Lower leg skin (tissue), 4 donors: Measurements from ENCODE around the gene DNAH1. TPM values are rescaled to one million over a fixed set of nuclear protein-coding genes. Genes with fewer than 3 reads are reported as not detected.

Experiments
- DNase-seq, 2 donors: peaks; one replicate each; pipeline ENCODE4 v3.0.0-alpha.2; 2019; ENCODE audit warnings: low spot score in 2 of 2
- H3K4me3 ChIP-seq: fragments of 200-600 bp; sonication (generic); 2 replicates; pipeline ENCODE4 v1.5.1; 2017; ENCODE audit warnings: mild to moderate bottlenecking, low read depth; ENCODE audit not compliant: poor library complexity, severe bottlenecking
- POLR2A ChIP-seq, 2 donors: fragments of 450-650 bp; IDR thresholded peaks; one replicate each; pipeline ENCODE4 v1.6.1; 2016 to 2017; ENCODE audit warnings: antibody characterized with exemption in 2 of 2, mild to moderate bottlenecking in 1 of 2, moderate library complexity in 1 of 2
- WGBS, 2 donors: methylation state at CpG; one replicate each; pipeline ENCODE4 v1.1.5; 2018; 5-methylcytosine and 5-hydroxymethylcytosine counted together
- intact Hi-C: fragments of 100-400 bp; cut with DNase I; formaldehyde crosslinking; loops from one replicate; pipeline ENCODE4 v1.15.0; 2023; ENCODE audit warnings: low total_unique reads
- total RNA-seq, 4 donors: library from RNA; depleted of rRNA; stranded (reverse); fragments of >200 nt; gene quantifications; one replicate each; pipeline ENCODE4 v1.1.0, GENCODE V29; 2016
- TF ChIP-seq, protein P1 (sequence below), 3 donors: fragments of 450-650 bp; IDR thresholded peaks; one replicate each; pipeline ENCODE4 v1.5.1; 2016; ENCODE audit warnings: antibody characterized with exemption in 3 of 3, mild to moderate bottlenecking in 3 of 3, moderate library complexity in 2 of 3

Gene DNAH1
- total RNA-seq, 4 donors from 2014 or later, result 2.0 to 5.9 (median 5.0) TPM

DNA sequence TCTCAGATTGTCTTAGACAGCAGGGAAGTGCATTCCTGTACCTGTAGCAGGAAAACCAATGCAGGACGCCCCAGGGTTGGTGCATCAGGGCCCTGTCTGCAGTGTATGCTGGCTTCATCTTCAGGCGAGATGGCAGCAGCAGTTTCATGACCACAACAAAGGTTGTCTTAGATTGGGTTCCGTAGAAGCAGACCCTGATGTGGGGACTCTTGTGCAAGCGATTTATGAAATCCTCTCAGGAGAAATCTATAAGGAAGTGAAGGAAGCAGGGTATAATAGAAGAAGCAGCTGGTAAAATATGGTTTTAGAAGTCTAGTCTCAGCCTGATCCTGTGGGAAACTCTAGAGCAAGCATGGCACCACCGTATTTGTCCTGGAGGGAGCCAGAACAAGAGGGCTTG lies 25.0 kb downstream of the DNAH1 start:
- WGBS, 2 donors, result 89 to 93% methylated on average over 5 of the region's 5 CpGs
- intact Hi-C loops, result loop anchor here (5.0 kb wide), 1 partner anchor 114 kb away; the partner anchor contains the start of gene TLR9
- no peak for TF ChIP-seq POLR2A (IDR thresholded peaks at IDR 0.05)
- TF ChIP-seq, protein P1, sequence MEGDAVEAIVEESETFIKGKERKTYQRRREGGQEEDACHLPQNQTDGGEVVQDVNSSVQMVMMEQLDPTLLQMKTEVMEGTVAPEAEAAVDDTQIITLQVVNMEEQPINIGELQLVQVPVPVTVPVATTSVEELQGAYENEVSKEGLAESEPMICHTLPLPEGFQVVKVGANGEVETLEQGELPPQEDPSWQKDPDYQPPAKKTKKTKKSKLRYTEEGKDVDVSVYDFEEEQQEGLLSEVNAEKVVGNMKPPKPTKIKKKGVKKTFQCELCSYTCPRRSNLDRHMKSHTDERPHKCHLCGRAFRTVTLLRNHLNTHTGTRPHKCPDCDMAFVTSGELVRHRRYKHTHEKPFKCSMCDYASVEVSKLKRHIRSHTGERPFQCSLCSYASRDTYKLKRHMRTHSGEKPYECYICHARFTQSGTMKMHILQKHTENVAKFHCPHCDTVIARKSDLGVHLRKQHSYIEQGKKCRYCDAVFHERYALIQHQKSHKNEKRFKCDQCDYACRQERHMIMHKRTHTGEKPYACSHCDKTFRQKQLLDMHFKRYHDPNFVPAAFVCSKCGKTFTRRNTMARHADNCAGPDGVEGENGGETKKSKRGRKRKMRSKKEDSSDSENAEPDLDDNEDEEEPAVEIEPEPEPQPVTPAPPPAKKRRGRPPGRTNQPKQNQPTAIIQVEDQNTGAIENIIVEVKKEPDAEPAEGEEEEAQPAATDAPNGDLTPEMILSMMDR (IDR thresholded peaks at IDR 0.05), result no peak
- no peak overlapping the region for H3K4me3 ChIP-seq
- no peak for DNase-seq

DNA sequence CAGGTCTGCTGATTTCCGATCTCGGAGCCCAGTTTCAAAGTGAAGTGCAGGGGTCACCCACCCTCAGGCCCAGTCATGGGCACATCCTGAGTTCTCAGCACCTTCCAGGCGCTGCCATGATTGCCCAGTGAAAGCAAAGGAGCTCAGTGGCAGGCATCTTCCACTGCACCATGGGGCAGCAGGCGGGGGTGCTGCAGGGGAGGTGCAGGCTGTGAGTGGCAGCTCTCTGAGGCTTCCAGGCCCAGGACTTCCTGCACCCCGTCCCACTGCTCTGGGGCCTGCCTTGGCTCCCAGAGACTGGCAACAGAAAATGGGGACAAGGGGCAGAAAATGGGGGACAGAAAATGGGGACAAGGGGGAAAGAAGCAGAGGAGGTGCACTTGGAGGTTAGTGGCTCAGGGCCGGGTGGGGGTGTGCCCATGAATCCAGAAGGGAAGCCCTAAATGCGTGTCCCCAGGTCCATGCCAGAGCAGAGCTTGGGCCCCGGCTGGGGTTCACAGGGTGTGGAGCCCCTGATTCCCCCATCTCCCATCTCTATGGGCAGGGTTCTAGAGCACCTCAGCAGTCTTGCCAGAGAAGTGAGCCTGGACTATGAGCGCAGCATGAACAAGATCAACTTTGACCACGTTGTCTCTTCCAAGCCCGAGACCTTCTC lies 28.0 kb downstream of the DNAH1 start:
- DNase-seq, result no peak
- no peak overlapping the region for H3K4me3 ChIP-seq
- intact Hi-C loops, result loop anchor here (5.0 kb wide), 1 partner anchor 117 kb away; the partner anchor contains the start of gene TLR9
- TF ChIP-seq, protein P1 (IDR thresholded peaks at IDR 0.05), result no peak
- no peak for TF ChIP-seq POLR2A (IDR thresholded peaks at IDR 0.05)
- 92 to 95% methylated on average over 11 of the region's 11 CpGs for WGBS, 2 donors

DNA sequence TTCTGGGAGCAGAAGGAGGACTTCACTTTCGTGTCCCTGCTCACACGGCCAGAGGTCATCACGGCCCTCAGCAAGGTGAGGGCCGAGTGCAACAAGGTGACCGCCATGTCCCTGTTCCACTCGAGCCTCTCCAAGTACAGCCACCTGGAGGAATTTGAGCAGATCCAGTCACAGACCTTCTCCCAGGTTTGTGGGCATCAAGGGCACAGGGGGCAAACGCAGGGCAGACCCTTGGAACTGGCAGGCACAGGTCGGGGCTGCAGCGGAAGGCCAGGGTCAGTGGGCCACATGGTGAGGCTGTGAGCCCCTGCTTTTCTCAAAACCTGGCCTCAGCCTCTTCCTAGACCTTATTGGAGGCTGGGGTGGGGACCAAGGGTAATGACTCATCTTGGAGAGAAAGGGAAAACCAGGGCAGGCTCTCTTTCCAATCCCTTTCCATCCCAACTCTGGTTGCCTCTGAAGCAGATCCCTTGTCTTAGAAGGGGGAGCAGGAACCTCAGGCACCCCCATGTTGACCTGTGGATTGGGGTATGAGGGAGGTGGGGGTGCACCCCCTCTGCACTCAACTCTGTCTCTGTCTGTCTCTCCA lies 29.5 kb downstream of the DNAH1 start:
- WGBS, 2 donors, result 90 to 97% methylated on average over 3 to 9 of the region's 9 CpGs
- TF ChIP-seq POLR2A (IDR thresholded peaks at IDR 0.05), result no peak

DNA sequence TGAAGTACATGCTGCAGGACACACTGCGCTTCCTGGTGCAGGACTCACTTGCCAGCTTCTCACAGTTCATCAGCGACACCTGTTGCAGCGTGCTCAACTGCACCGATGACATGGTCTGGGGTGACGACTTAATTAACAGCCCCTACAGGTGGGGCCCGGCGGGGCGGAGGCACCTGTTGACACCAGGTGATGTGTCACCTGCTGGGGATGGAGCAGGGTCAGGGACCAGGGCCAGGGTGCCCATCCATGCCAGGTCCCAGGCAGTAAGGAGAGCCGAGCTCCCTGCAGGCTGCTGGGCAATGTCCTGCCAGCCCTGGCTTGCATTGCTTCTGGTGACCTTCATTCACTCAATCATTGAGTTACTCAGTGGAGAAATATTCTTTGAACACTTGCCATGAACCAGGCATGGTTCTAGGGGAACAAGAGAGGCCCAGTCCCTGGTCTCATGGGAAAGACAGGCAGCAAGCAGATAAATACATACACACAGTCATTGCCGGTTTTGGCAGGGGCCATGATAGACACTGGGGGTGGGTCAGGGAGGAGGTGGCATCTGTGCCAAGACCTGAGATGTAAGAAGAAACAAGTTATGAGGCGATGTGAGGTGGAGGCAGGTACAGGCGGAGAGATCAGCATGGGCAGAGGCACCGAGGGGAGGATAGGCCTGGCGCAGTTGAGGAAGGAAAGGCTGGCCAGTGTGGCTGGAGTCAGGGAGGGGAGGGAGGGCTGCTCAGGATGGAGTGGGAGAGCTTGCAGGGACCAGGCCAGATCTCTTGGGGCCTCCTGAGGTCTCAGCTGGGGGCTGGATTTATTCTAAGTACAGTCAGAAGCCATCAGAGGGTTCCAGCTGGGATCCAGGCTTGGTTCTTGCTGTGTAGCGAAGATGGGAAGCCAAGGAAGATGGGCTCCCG lies 30.8 kb downstream of the DNAH1 start:
- DNase-seq, result no peak
- no peak overlapping the region for H3K4me3 ChIP-seq
- TF ChIP-seq POLR2A (IDR thresholded peaks at IDR 0.05), result no peak
- TF ChIP-seq, protein P1 (IDR thresholded peaks at IDR 0.05), result no peak
- intact Hi-C loops, result no loop called here
- WGBS, 2 donors, result 52 to 71% methylated on average over 15 to 16 of the region's 16 CpGs

More for the DNA sequence above, 29.5 kb downstream of the DNAH1 start:
- no peak overlapping the region for H3K4me3 ChIP-seq
- intact Hi-C loops, result no loop called here
- no peak for DNase-seq

DNA sequence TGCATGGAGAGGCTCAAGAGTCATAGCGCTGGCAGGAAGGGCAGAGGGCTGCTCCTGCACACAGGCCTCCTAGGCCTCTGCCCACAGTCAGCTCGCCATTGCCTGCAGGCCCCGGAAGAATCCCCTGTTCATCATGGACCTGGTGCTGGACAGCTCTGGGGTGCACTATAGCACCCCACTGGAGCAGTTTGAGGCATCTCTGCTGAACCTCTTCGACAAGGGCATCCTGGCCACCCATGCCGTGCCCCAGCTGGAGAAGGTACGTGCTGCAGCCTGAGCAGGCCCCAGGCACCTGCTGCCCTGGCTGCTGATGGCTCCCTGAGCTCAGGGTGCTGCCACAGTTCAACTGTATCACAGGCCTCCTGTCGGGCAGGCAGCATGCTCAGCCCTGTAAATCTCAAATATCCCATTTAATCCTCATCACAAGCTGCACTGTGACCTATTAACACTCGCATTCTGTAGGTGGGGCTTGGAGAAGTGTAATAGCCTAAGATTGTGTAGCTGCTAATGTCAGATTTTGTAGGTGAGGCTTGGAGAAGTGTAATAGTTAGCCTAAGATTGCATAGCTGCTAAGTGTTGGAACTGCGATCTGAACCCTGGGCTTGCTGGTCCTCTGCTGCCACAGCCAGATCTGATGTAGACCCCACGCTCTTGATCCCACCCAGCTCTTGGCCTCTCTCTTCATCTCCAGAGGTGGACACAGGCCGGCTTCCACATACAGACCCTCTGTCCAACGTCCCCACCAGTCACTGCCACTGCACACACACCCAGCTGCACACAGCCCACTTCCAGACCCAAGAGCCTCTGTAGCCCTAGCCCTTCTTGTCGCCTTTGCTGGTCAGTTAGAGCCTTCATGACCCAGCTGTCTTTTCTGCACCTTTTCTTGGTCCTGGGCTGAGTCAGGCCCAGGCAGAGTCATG lies 31.9 kb downstream of the DNAH1 start:
- H3K4me3 ChIP-seq, result no peak overlapping the region
- DNase-seq, result no peak
- intact Hi-C loops, result no loop called here
- TF ChIP-seq POLR2A (IDR thresholded peaks at IDR 0.05), result no peak
- TF ChIP-seq, protein P1 (IDR thresholded peaks at IDR 0.05), result no peak
- 84 to 87% methylated on average over 13 of the region's 13 CpGs for WGBS, 2 donors
